ENCODE results near the gene GLYATL1.

GLYATL1 gene

GRCh38 chr11:58927393-58928106, 11.7 kb upstream of the GLYATL1 start:
- DNase-seq = peak; percentile 5

- no peak for DNase-seq
Observed at GRCh38 chr11:58928107-58928499, 11.2 kb upstream of the GLYATL1 start.

GRCh38 chr11:58928691-58929090, 10.6 kb upstream of the GLYATL1 start:
- no peak for DNase-seq

GRCh38 chr11:58930926-58931325, 8.4 kb upstream of the GLYATL1 start:
- DNase-seq = no peak

- DNase-seq = no peak
Observed at GRCh38 chr11:58933661-58934060, 5.6 kb upstream of the GLYATL1 start.

- DNase-seq = no peak
Observed at GRCh38 chr11:58934945-58935513, 4.3 kb upstream of the GLYATL1 start.

GRCh38 chr11:58938398-58938797, 890 bp upstream of the GLYATL1 start:
- no peak for DNase-seq

GRCh38 chr11:58940028-58940427, 740 bp downstream of the GLYATL1 start:
- no peak for DNase-seq

- DNase-seq = no peak
Observed at GRCh38 chr11:58941838-58942237, 2.5 kb downstream of the GLYATL1 start.

- no peak for DNase-seq
Observed at GRCh38 chr11:58945663-58946062, 6.4 kb downstream of the GLYATL1 start.

GRCh38 chr11:58949184-58949583, 9.9 kb downstream of the GLYATL1 start:
- no peak for DNase-seq

GRCh38 chr11:58957922-58958321, 18.6 kb downstream of the GLYATL1 start:
- no peak for DNase-seq

- peak; percentile 4 for DNase-seq
Observed at GRCh38 chr11:58958500-58958899, 19.2 kb downstream of the GLYATL1 start.

GRCh38 chr11:58963551-58964104, 24.3 kb downstream of the GLYATL1 start:
- no peak for DNase-seq

GRCh38 chr11:58965246-58965985, 26.1 kb downstream of the GLYATL1 start:
- DNase-seq = no peak

- no peak for DNase-seq
Observed at GRCh38 chr11:58968251-58968711, 29.0 kb downstream of the GLYATL1 start.

- DNase-seq = no peak
Observed at GRCh38 chr11:58977470-58977869, 38.2 kb downstream of the GLYATL1 start.

- DNase-seq = no peak
Observed at GRCh38 chr11:58979222-58979621, 39.9 kb downstream of the GLYATL1 start.

GRCh38 chr11:58980159-58980843, 41.0 kb downstream of the GLYATL1 start:
- no peak for DNase-seq

- no peak for DNase-seq
Observed at GRCh38 chr11:58992489-58992888, 53.2 kb downstream of the GLYATL1 start.

GRCh38 chr11:58994171-58994570, 54.9 kb downstream of the GLYATL1 start:
- no peak for DNase-seq

GRCh38 chr11:58998480-58999290, 59.4 kb downstream of the GLYATL1 start:
- no peak for DNase-seq
